KOPT-K1 (cell line): Measurements from ENCODE around the gene ZNF792.
"Not testable (repeated sequence)": the region's sequence is repeated elsewhere in the genome, so short reads cannot be mapped to it uniquely, and the experiment has no call there.

Source experiments
- H3K27ac ChIP-seq: fragments of 200-600 bp; sonication (generic); 2 replicates; pipeline ENCODE4 v1.5.1; 2016; ENCODE audit warnings: antibody characterized with exemption, mild to moderate bottlenecking, low read depth, low read length; ENCODE audit not compliant: poor library complexity, severe bottlenecking
- H3K36me3 ChIP-seq: fragments of 200-600 bp; sonication (generic); 2 replicates; pipeline ENCODE4 v1.5.1; 2017; ENCODE audit warnings: antibody characterized with exemption, mild to moderate bottlenecking, low read length, moderate library complexity; ENCODE audit not compliant: insufficient read depth
- H3K9me3 ChIP-seq: fragments of 200-600 bp; sonication (generic); 2 replicates; pipeline ENCODE4 v1.5.1; 2017; ENCODE audit warnings: antibody characterized with exemption, low read length, mild to moderate bottlenecking; ENCODE audit not compliant: insufficient read depth, poor library complexity, severe bottlenecking

The ZNF792 gene

DNA sequence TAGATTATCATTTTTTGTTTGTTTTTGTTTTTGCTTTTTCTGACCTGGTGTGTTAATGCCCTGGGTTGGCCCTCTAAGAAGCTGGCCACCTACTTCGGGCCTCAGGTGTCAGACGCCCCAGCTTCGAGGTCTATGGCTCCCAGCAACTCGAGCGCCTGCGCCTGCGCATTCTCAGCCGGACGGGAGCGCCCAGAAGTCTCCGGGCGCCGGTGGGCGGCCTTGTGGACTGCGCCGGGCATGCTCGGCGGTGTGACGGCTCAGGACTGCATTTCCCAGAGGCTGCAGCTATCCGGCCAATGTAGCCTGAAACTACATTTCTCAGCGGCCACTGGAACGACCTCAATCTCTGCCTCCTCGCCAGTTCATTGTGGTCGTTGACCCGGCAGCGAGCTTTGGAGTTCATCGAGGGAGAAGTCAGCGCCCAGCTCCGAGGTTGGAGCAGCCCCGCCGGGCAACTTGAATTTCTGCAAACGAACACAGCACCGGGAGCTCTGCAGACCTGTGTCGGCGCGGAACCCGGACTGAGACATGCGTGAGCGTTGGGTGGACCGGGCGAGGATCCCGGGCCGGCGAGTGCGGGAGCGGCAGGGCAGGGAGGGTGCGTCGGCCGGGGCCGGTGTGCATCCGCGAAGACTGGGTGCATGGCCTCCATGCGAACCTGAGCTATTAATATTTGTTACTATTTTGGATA, 37.2 kb downstream of the ZNF792 start, which contains the start of gene ZNF30:
Gene ZNF30 (plus strand): TSS at position 219 of the 691 bp plus-strand sequence. CDS start 3,045 bp downstream, outside the sequence.
- H3K9me3 ChIP-seq, result peaks cover 12% of the 10 kb centered on the region
- no peak within 1 kb of the TSS for H3K27ac ChIP-seq
- H3K36me3 ChIP-seq, result no peaks in the 10 kb centered on the region

DNA sequence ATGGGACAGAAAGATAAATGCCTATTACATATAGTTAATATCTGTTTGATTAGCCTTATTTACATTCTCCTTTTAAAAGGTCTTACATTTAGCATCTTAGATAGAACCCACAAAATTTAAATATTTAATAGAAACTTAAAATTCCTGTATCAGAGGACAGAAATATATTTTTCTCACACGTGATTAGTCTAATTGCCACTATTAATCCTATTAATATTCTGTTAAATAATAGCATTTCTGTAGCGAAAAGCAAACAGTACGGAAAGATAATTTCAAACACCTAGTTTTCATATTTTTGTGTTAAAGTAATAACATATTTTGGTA, 37.7 kb downstream of the ZNF792 start:
- Histone ChIP-seq H3K9me3 (peaks cover 12% of the 10 kb centered on the region), H3K27ac (no peak overlapping the region), H3K36me3 (no peaks in the 10 kb centered on the region)

DNA sequence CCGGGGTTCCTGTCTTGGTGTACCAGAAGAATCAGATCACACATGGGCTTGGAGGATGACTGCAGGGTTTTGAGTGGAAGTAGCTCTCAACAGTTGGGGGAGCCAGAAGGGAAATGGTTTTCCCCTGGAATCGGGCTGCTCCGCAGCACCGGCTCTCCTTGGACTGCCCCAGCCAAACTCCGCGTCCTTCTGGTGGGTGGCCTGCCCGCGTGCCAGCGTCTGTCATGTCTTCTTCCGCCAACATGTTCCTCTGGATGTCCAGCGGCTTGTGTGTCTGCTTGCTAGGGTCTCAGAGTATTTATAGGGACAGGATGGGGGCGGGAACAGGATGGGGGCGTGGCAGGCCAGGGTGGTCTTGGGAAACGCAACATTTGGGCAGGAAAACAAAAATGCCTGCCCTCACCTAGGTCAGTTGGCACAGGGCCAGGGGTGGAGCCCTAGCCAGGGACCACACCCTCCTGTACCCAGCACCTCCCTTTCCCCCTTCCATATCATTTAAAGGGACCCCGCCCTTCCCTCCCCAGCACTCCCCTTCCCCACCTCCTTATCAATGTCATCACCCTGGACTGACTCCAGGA, 38.7 kb downstream of the ZNF792 start:
- no peak overlapping the region for H3K27ac ChIP-seq
- no peaks in the 10 kb centered on the region for H3K36me3 ChIP-seq
- peaks cover 12% of the 10 kb centered on the region for H3K9me3 ChIP-seq

DNA sequence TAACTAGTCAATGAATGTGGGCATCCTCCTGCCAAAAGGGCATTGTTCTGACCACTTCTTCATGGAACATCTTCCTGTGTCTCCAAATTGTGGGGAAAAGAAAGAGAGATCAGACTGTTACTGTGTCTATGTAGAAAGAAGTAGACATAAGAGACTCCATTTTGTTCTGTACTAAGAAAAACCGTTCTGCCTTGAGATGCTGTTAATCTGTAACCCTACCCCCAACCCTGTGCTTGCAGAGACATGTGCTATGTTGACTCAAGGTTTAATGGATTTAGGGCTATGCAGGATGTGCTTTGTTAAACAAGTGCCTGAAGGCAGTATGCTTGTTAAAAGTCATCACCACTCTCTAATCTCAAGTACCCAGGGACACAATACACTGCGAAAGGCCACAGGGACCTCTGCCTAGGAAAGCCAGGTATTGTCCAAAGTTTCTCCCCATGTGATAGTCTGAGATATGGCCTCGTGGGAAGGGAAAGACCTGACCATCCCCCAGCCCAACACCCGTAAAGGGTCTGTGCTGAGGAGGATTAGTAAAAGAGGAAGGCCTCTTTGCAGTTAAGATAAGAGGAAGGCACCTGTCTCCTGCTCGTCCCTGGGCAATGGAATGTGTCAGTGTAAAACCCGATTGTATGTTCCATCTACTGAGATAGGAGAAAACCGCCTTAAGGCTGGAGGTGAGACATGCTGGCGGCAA, 43.8 kb downstream of the ZNF792 start:
- H3K36me3 ChIP-seq, H3K27ac ChIP-seq: not testable (repeated sequence)

DNA sequence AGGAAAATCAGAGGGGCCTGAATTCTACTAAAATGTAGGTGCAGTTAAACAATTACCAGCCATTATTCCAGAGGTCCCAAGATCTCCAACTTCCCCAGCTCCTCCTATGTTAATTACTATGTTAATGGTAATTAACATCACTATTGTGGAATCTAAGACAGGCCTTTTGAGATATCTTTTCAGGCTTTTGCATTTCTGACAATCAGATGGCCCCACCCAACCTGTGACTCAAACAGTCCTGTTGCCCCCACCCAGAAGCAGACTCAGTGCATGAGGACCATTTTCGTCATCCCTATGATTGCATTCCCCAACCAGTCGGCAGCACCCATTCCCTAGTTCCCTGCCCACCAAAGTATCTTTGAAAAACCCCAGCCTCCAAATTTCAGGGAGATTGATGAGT, 45.8 kb downstream of the ZNF792 start:
- Histone ChIP-seq H3K36me3 (no peaks in the 10 kb centered on the region), H3K27ac (no peak overlapping the region), H3K9me3 (peaks cover 25% of the 10 kb centered on the region)

More for the DNA sequence above, 43.8 kb downstream of the ZNF792 start:
- H3K9me3 ChIP-seq, result peaks cover 25% of the 10 kb centered on the region

DNA sequence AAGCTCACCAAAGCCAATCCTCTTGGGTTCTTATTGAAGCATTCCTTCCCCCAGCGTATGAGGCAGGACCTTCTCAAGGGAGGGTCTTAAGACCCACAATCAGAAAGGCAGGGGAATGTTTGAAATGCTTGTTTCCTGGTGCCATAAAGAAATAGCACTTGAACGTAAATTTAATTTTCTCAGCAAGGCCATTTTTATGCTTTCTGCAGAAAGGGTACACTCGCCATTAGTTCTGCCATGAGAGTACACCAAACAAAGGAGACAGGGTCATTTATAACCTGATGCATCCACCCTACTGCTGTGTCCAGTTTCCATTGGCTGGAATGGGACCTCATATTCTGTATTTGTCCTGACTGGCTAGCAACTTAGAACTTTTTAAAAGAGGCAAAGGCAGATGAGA, 46.9 kb downstream of the ZNF792 start:
- not testable (repeated sequence) for H3K36me3 ChIP-seq, H3K27ac ChIP-seq
- peaks cover 25% of the 10 kb centered on the region for H3K9me3 ChIP-seq

DNA sequence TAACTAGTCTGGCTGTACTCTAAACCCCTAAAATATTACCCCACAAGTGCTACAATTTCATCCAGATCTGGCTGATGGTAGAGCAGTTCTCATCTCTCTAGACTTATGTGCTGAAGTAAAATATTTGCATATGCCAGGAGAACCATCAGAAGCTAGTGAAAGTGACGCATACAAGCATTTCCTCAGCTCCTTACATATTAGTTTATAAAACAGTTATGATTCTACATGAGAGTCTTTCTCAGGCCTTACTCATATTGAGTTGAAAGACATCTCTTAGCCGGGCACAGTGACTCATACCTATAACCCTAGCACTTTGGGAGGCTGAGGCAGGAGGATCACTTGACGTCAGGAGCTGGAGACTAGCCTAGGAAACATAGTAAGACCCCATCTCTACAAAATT, 53.3 kb downstream of the ZNF792 start:
- H3K9me3 ChIP-seq, result peaks cover 2% of the 10 kb centered on the region
- no peak overlapping the region for H3K27ac ChIP-seq
- no peaks in the 10 kb centered on the region for H3K36me3 ChIP-seq
